GM21529 (cell line): ENCODE results near the gene CCL3.
A peak's percentile ranks its signal among the peaks of the same experiment; 100 is the strongest.
"Not testable (repeated sequence)": the region's sequence is repeated elsewhere in the genome, so short reads cannot be mapped to it uniquely, and the experiment has no call there.

Experiments used
- ATAC-seq: cut with Tn5 transposase; IDR thresholded peaks from one replicate; pipeline ENCODE4 v1.9.1; 2021; ENCODE audit not compliant: unreplicated experiment

Gene CCL3

GRCh38 chr17:36117505-36118382 is 27.8 kb upstream of the CCL3 start:
- no peak for ATAC-seq

GRCh38 chr17:36115649-36115977 is 25.7 kb upstream of the CCL3 start:
- not testable (repeated sequence) for ATAC-seq

- not testable (repeated sequence) for ATAC-seq
Measured at GRCh38 chr17:36114971-36115648, 25.2 kb upstream of the CCL3 start.

GRCh38 chr17:36113131-36113530 is 23.2 kb upstream of the CCL3 start:
- not testable (repeated sequence) for ATAC-seq

GRCh38 chr17:36112572-36112971 is 22.6 kb upstream of the CCL3 start:
- ATAC-seq = no peak

GRCh38 chr17:36111068-36111490 is 21.1 kb upstream of the CCL3 start:
- ATAC-seq = no peak

GRCh38 chr17:36108265-36108664 is 18.3 kb upstream of the CCL3 start:
- not testable (repeated sequence) for ATAC-seq

- ATAC-seq = no peak
Measured at GRCh38 chr17:36107660-36108059, 17.7 kb upstream of the CCL3 start.

- ATAC-seq = no peak
Measured at GRCh38 chr17:36106493-36106835, 16.5 kb upstream of the CCL3 start.

- no peak for ATAC-seq
Measured at GRCh38 chr17:36105781-36106492, 16.0 kb upstream of the CCL3 start.

- ATAC-seq = no peak
Measured at GRCh38 chr17:36104701-36105181, 14.8 kb upstream of the CCL3 start.

GRCh38 chr17:36104246-36104645 is 14.3 kb upstream of the CCL3 start:
- not testable (repeated sequence) for ATAC-seq

GRCh38 chr17:36103401-36103975 is 13.5 kb upstream of the CCL3 start, which contains the start of gene CCL4:
Gene CCL4, plus strand, starts transcription at chr17:36103827. Its CDS starts 79 bp downstream, at chr17:36103906.
- peak; percentile 67 for ATAC-seq

GRCh38 chr17:36099004-36099403 is 9.1 kb upstream of the CCL3 start:
- ATAC-seq = not testable (repeated sequence)

- ATAC-seq = no peak
Measured at GRCh38 chr17:36095992-36096391, 6.0 kb upstream of the CCL3 start.

- no peak for ATAC-seq
Measured at GRCh38 chr17:36094746-36095145, 4.8 kb upstream of the CCL3 start.

GRCh38 chr17:36094232-36094631 is 4.3 kb upstream of the CCL3 start:
- no peak for ATAC-seq

GRCh38 chr17:36092715-36093114 is 2.8 kb upstream of the CCL3 start:
- ATAC-seq = not testable (repeated sequence)

- peak; percentile 25 for ATAC-seq
Measured at GRCh38 chr17:36092230-36092629, 2.3 kb upstream of the CCL3 start.

- ATAC-seq = no peak
Measured at GRCh38 chr17:36089339-36089865, 541 bp downstream of the CCL3 start.
